GM10847 (cell line): Measurements from ENCODE around the gene TMEM9.

ENCODE experiments used
- POLR2A ChIP-seq: IDR thresholded peaks from 2 replicates; pipeline ENCODE4 v1.6.1; 2011; ENCODE audit not compliant: insufficient read length; ENCODE audit errors: extremely low read depth

Gene TMEM9

DNA sequence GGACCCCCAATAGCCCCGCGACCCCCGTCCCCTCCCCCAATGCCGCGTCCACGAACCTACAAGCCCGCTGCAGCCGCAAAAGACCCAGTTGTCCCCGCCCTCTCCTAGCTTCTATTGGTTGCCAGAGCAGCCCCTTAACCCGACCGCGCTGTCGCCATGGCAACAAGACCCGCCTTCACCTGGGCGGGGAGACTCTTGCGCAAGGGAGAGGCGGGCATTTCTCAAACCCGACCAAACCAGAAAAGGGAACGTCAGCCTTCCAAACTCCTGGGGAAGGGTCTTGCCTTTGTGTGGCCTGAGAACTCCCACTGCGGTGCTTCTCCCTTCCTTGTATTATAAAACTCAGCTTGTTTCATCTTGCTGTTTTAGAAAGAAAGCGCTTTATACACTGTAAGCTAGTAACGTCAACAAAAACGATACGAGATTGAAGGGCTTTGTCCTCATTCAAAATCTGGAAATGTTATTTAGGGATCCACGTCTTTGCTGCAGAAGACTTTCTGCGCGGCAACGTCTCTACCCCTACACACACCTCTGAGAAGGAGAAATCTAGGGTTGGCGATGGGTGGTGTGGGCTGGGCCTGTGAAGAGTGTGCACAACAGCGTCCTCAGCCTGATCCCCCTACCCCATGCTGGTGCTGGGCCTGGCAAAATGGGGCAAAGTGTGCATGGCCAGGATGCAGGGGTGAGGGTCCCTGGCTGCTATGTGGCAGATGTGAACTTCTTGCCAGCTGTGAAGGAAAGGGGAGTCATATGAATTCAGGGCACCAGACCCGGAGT, at the start of gene TMEM9:
TMEM9 (minus strand) TSS at position 86 of the 777 bp plus-strand sequence. CDS start 551 bp downstream, outside the sequence.
- TF ChIP-seq POLR2A = no peak

DNA sequence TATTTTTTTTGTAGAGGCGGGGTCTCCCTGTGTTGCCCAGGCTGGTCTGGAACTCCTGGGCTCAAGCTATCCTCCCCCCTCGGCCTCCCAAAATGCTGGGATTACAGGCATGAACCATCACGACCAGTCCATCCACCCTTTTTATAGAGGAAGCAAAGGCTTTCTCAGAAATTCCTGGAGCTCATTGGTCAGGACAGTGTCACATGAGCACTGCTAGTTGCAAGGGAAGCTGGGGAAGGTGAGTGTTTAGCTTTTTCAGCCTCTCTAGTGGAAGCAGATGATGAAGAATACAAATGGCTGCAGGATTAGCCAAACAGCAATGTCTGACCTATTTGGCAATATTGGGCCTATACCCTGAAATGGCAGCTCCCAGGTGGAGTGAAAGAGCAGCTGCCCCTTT, 44.3 kb upstream of the TMEM9 start:
- no peak for TF ChIP-seq POLR2A

DNA sequence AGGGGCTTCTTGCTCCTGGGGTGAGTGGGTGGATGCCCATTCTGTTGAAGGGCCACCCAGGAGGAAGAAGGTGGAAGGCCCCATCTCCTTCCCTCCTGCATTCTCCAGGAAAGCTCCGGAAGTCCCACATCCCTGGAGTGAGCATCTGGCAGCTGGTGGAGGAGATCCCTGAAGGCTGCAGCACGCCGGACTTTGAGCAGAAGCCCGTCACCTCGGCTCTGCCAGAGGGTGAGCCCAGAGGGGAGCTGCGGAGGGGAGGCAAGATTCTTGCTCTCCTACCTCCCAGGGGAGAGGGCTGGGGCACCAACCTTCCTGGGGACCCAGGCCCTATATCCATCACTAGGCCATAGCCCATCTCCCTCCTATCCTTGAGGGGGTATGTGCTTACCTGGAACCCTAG, 39.8 kb upstream of the TMEM9 start:
- TF ChIP-seq POLR2A = no peak

DNA sequence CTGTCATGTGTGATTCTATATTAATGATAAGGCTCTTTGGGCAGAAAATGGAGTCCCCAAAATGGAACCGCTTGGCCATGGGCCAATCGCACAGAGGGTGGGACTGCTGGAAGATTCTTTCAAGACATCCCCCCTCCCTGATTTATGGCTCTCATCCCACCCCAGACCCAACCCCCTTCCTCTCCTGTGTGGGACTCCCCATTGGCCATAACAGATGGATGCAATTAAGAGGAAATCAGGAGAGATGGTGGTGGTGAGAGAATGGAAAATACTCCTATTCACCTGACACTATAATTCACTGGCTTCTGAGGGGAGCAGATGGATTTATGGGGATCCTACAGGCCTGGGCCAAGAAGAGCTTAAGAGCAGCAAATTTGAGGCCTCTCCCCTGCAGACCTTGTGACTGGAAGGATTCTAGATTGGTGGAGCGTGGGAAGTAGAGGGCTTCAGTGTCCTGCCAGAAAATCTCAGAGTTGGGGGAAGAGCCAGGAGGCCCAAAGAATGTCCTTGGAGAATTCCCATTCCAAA, 38.1 kb upstream of the TMEM9 start:
- no peak for TF ChIP-seq POLR2A

DNA sequence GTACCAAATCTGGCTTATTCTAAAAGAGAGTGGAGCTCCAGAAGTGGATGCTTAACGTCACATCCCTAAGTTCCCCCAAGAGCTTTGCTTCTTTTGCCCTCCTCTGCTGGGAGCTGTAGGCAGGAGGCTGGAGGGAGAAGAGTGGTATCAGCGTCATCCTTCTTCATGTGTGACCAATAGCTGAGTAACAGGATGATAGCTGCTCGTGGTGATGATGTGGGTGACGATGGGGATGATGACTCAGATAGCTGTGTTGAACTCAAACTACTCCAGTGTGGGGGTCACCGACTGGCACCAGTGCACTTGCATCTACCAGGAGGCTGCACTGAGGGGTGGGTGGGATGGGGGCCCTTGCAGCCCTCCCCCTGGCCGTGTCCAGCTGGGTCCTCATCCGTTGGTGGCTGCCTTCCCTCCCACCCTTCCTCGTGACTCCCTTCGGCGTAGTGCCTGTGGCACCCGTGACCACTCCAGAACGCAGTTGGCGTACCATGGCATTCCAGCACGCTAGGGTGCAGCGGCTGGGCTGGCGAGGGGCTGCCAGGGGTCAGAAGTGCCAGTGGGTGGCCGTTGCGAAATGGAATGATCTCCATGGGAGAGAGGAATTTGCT, 37.5 kb upstream of the TMEM9 start:
- TF ChIP-seq POLR2A = no peak

DNA sequence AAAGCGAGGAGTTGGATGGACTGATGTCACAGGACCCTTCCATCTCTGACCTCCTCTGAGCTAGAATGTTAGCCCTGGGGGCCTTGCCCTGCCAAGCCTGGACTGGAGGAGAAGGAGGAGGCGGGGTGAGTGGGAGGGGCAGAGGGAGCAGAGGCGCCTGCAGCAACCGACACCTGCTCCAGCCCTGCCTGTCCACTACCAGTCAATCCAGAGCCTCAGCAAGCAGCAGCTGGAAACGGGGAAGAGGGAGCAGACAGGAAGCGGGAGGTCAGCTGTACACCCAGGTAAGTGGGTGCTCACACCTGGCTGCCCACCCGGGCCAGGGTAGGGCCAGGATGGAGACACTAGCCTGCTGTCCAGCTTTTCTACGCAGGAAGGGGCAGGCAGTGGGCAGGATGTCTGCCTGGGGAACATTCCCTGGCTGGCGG, 36.4 kb upstream of the TMEM9 start, which contains the start of gene IGFN1:
IGFN1 (plus strand) TSS at position 201 of the 428 bp plus-strand sequence. CDS start 2,470 bp downstream, outside the sequence.
- TF ChIP-seq POLR2A = no peak

DNA sequence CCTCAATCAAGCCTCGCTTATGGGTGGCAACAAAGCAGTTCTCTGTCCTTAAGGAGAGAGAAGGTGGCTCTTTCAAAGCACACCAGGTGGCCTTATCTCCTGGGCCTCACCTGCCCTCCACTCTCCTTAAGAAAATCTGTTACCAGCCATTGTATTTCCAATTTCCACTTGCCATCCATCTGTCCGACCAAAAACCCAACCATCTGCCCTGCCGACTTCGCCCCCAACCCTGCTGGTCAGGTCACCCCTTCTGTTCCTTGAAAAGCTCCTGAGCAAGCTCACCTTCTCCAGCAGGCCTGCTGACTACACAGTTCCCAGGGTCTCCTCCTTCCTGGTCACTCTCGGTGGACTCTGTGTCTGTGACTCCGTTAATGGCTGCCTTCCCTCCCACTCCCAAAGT, 35.7 kb upstream of the TMEM9 start:
- TF ChIP-seq POLR2A = no peak

DNA sequence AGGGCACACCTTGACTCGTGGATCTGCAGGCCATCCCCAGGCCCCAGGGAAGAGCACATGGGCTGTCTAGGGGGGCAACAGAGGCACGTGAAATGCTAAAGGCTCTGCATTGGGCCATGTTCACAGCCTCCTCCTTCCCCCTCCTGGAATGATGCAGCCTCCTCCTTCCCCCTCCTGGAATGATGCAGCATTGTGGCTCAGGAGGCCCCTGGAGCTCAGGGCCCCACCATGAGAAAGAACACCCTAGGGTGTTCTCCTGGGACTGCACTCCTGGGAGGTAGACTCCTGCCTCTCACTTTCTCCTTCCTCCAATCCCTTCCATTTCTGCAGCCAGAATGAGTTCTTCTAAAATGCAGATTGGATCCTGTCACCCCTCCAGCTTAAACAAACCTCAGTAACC, 34.8 kb upstream of the TMEM9 start:
- no peak for TF ChIP-seq POLR2A

DNA sequence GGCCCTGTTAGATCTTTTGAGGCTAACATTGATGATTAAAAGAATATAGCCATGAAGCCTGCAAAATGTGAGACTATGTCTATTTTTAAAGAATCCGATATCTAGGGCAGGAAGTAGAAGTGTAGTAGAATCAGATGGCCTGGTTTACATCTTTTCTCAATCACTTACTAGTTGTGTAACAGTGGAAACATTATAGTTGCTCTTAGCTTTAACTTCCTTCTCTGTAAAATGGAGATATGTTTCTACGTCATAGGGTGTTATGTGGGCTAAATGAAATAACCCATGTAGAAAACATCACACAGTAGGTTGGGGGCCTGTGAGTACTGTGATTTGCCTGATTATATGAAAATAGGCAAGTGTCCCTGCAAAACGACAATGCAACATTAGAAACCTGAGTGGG, 31.9 kb upstream of the TMEM9 start:
- TF ChIP-seq POLR2A = no peak

DNA sequence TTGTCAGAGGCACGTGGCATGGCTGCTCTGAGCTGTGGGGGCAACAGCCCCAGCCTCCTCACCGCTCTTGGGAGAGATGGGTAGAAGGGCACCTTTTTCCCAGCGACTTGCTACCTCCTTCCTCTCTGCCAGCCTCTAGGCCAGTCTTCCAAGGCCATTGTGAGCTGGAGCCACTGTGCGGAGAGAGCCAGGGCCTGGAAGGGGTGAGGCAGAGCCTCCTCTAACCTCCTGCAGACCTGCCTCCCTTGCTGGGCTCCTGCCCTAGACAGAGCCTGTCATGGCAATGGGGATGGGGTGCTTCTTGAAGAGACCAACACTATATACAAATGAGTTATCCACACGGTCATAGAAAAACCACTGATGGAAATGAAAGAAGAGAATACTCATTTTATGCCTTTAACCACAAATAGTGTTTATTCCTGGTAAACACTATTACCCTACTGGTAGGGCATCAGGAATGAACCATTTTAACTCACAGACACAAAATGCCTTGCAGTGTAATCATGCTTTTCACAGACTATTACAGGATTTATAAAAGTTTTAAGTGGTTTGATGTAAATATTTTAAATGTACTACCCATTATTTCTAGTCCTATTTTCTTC, 31.4 kb upstream of the TMEM9 start:
- no peak for TF ChIP-seq POLR2A

DNA sequence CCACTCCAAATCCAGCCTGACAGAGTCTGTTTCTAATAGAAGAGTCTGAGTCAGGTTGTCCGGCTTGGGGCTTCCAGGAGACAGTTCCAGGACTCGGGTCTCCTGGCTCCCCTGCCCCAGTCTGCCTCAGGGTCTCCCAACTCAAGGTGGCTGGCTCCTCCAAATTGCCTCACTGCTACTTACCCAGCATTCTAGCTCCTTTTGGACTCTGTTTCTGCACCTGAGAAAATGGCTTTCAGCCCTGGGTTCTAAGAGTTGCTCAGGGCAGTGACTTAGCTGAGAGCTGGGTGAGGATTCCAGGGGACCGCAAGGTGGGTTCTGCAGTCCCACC, 30.8 kb upstream of the TMEM9 start:
- TF ChIP-seq POLR2A = no peak

DNA sequence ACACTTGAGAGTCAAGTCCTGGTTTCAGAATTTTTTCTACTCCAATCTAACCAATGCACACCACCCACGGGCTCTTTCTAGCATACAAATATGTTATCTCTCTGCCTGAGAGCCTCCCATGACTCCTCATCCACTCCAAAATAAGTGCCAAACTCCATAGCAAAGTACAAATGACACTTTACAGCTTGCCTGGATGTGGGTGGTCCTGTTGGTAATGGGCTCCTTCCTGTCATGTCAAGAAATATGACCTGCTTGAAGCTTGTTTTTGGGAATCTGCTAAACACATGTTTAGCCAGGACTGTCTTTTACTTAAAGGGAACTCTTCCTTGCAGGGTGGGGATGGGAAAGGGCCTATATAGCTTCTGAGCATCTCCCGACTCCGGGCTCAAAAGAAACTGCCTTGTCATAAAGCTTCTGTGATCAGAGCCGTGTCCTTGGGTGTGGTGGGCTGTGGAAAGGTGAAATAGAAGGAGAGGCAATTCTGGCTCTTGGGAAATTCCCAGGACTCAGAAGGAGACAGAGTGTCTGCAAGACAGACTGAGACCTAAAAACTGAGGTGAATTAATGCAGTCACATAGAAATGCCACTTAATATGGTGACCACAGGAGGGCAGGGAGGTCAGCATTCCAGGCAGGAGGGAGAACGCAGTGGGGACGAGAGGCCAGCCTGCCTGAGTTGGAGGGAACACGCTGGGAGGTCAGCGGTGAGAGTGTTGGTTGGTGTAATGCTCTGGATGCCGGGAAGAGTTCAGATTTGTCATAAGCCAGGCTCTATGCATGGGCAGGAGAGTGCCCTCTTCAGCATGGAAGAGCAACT, 30.2 kb upstream of the TMEM9 start:
- no peak for TF ChIP-seq POLR2A

DNA sequence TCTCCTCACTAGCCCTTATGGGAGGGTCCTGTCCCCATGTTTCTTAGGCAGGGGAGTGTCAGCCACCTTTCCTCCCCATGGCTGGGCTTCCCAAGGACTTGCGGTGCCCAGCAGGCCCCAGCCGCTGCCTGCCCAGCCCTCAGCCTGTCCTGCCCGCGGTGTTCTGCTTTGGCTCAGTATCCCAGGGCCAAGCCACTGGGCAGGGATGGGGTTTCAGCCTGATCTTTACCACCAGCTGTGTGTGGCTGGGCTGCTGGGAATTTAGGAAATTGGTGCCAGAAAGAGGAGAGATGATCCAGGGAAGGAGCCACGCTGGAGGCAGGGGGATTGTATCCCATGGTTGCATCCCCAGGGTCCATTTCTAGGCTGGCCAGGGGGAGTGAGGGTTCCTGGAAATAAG, 29.5 kb upstream of the TMEM9 start:
- no peak for TF ChIP-seq POLR2A

DNA sequence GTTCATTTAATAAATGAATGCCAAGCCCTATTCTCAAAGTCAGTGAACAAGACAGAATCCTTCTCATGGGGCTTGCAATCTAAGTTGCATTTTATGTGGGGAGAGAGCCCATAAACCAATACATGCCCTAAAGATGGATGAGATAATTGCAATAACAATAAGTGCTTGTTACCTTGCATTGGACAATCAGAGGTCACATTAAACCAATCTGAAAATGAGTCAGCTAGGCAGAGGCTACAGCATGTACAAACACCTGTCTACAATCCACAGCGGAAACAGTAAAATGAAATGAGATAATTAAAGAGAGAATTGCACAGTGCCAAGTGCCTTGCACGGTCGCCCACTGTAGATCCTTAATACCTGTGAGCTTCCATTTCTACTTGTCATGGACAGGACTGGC, 28.9 kb upstream of the TMEM9 start:
- no peak for TF ChIP-seq POLR2A

DNA sequence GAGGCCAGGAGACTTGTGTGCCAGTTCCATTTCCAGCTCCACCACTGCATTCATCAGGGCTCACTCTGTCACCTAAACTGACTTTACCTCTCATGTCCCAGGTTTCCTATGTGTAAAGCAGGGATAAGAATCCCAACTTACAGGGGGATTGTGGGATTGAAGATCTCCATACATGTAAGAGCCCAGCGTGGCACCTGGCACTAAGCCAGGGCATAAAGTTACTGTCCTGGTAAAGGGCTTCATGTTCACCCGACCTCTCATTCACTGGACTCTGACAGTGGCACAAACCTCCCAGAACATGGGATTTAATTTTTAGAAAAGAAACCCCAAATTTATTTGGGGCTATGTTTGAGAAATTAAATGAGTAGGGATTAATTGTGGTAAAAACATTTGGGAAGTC, 27.5 kb upstream of the TMEM9 start:
- no peak for TF ChIP-seq POLR2A
